GM18861 (cell line): ENCODE data around the gene PAM16.
"Not testable (repeated sequence)": the region's sequence is repeated elsewhere in the genome, so short reads cannot be mapped to it uniquely, and the experiment has no call there.

Experiments
- ATAC-seq: cut with Tn5 transposase; IDR thresholded peaks from one replicate; pipeline ENCODE4 v1.9.1; 2021; ENCODE audit not compliant: unreplicated experiment

PAM16 gene

GRCh38 chr16:4353675-4354074 lies 2.6 kb upstream of the PAM16 start:
- no peak for ATAC-seq

DNA sequence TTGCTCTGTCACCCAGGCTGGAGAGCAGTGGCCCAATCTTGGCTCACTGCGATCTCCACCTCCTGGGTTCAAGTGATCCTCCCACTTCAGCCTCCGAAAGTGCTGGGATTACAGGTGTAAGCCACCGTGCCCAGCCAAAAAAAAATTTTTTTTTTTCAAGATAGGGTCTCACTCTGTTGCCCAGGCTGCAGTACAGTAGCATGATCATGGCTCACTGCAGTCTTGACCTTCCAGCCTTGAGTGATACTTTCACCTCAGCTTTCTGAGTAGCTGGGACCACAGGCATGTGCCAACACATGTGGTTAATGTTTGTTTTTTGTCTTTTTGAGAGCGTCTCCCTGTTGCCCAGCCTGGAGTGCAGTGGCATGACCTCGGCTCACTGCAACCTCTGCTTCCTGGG lies 1.7 kb upstream of the PAM16 start:
- no peak for ATAC-seq

DNA sequence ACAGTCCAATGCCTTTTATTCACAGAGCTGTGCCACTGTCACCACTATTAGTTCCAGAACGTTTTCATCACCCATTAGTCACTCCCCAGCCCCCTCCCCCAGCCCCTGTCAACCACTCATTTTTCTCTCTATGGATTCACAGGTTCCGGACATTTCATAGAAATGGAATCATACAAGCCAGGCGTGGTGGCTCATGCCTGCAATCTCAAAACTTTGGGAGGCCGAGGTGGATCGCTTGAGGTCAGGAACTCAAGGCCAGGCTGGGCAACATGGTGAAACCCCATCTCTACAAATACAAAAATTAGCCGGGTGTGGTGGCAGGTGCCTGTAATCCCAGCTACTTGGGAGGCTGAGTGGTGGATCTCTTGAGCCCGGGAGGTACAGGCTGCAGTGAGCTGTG lies 759 bp upstream of the PAM16 start:
- ATAC-seq: no peak

GRCh38 chr16:4350365-4350786 lies 745 bp downstream of the PAM16 start:
- no peak for ATAC-seq

GRCh38 chr16:4349332-4349731 lies 1.8 kb downstream of the PAM16 start:
- ATAC-seq: no peak

- no peak for ATAC-seq
These were observed 3.2 kb downstream of the PAM16 start for GRCh38 chr16:4347765-4348509.

GRCh38 chr16:4347010-4347409 lies 4.1 kb downstream of the PAM16 start:
- ATAC-seq: no peak

DNA sequence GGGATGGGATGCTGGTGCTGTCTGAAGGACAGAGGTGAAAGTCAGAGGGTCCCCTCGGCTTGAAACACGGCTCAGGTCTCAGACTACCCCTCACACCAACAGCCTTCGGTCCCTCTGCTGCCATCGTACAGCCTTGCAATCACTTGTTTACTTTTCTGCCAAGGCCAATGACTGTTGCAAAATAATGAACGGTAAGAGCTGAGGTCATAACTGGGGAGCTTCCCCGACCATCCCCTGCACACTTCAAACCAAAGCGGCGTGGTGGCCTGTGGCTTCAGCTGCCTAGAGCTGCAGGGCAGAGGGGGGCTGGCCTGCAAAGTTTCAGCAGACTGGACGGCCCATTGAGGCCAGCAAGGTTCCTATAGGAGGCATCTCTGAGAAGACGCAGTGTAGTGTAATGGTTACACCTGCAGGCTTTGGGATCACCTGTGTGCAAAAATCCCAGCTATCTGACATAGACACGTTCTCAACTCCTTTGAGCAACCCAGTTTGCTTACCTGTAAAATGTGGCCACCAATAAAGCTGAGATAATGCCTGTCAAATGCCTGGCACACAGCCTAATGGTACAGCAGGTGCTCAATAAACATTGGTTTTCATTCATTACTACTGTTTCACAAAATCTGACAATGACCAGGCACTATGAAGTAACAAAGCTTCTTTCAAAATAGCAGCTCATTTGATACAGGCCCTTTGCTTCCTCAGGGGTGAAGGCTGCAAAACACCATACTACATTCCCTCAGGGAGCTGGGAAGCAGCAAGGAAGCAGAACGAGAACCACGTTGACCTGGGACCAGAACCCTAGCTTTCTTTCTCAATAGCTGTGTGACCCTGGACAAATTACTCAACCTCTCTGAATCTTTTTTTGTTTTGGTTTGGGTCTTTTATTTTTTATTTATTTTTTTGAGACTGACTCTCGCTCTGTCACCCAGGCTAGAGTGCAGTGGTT lies 5.0 kb downstream of the PAM16 start:
- ATAC-seq: no peak

- ATAC-seq: no peak
These were observed 5.9 kb downstream of the PAM16 start for GRCh38 chr16:4344983-4345835.

DNA sequence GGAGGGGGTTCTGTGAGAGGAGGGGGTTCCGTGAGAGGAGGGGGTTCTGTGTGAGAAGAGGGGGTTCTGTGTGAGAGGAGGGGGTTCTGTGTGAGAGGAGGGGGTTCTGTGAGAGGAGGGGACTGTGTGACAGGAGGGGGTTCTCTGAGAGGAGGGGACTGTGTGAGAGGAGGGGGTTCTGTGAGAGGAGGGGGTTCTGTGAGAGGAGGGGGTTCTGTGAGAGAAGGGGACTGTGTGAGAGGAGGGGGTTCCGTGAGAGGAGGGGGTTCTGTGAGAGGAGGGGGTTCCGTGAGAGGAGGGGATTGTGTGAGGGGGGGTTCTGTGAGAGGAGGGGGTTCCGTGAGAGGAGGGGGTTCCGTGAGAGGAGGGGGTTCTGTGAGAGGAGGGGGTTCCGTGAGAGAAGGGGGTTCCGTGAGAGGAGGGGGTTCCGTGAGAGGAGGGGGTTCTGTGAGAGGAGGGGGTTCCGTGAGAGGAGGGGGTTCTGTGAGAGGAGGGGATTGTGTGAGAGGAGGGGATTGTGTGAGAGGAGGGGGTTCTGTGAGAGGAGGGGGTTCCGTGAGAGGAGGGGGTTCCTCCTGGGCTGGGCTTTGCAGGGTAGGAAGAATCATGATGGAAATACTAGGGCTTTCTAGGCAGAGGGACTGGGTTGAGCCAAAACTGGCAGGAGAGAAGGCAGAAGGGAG lies 6.7 kb downstream of the PAM16 start:
- not testable (repeated sequence) for ATAC-seq

DNA sequence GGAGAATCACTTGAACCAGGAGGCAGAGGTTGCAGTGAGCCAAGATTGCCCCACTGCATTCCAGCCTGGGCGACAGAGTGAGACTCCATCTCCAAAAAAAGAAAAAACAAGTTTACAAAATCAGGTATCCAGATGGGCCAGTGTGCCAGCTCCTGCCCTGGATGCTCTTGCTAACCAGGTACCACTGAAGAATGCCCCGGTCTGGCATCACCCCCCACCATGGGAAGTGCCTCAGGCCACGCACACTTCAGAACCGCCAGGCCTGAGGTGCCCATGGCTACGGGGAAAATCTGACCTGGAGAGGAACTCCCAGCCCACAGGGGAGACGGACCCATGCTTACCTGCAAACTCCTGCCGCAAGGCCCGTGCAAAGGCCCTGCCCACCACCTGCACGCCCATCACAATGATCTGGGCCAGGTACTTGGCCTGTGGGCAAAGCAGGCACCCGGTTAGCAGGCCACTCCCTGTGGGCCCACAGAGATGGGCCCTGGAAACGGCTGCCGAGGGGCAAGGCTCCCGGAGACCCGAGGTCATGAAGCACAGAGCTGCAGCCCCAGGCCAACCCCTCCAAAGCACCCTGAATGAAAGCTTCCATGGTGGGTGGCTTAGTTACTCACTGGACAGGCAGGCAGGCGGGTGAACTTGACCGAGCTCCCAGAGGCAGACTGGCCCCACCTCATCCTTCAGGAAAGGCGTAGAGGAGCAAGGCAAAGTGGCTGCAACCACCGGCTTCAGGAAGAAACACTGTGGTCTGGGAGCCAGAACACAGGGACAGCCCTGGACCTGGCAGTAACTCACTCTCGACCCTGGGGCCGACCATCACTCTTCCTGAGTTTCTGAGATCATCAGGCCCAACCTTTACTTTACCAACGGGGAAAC lies 8.0 kb downstream of the PAM16 start:
- ATAC-seq: no peak

DNA sequence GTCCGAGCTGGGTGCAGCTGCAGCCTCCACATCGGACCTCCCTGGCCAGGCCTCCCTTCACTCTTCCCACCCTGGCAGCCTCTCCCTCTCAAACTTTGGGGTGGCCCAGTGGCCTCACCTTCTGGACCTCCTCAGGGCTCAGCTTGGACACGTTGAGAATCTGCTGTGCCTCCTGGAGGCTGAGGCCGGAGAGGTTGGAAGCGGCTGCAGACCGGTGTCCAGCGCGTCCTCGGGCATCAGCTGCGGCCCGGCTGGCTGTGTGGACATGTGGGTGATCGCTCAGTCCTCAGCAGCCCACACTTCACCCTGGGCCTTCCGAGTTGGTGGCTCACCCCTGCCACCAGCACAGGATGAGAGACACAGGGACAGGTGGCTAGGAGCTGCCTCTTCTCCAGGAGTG lies 9.9 kb downstream of the PAM16 start:
- ATAC-seq: no peak

DNA sequence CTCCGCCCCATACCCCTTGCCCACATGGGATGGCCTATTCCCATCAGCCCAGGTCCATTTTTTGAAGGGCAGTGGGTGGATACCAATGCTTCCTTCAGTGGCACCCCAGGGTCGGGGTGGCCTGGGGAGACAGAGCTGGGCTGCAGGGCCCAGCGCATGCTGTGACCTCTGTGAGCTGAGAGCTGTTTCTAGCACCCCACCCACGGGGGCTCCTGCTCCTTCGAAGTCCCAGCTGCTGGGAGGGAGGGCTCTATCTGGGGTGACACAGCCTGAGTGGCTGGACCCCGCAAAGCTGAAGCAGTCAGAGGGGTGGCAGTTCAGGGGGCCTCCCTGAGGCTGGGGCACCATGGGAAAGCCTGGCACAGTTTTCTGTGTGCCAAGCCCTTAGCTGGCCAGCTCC lies 10.7 kb downstream of the PAM16 start:
- ATAC-seq: no peak

DNA sequence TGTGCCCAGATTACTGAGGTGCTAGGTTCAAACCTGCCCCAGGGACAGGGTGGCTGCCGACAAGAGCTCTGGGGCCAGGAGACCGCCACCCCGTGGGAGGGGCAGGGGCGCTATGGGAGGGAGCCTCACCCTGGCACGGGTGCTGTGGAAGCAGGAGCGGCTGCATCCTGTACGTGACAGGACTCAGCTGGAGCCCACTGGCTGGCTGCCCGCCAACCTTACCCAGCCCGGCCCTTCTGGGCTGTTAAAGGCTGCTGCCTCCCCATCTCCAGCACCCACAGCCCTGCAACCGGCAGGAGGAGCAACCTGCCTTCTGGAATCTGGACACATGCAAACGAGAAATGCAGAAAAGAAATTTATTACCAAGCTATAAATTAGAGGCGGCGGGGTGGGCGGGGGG lies 11.2 kb downstream of the PAM16 start:
- ATAC-seq: no peak

- no peak for ATAC-seq
These were observed 11.7 kb downstream of the PAM16 start for GRCh38 chr16:4339455-4339854.

GRCh38 chr16:4338712-4339299 lies 12.3 kb downstream of the PAM16 start:
- no peak for ATAC-seq

GRCh38 chr16:4338125-4338582 lies 13.0 kb downstream of the PAM16 start:
- ATAC-seq: no peak

DNA sequence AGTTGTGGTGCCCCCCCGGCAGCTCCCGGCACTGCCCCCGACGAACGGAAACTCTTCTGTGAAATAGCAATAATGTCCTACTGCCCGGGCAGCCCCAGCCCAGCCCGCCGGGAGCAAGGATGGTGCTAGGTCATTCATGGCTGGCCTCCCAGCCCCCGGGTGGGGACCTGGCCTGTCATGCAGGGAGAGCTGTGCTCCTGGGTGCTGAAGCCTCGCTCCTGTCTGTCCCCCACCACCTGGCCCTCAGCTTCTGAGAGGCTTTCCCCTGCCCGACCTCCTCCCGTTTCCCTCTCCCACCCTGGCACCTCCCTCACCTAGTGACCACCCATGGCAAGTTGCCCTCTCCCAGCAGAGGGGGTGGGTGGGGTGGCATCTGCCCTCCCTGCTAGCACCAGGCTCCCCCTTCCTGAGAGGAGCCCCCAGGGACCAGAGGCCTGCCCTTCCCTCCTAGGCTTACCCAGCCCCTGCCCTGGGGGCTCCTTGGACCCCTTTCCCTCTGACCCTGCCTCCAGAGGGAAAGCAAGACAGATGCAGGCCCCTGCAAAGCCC lies 13.5 kb downstream of the PAM16 start:
- no peak for ATAC-seq
